Measurements from ENCODE around the gene NUP93.

Gene NUP93

GRCh38 chr16:56847173-56847910 lies 117.4 kb downstream of the NUP93 start:
- ChIA-PET POLR2A (no interaction called here), CTCF (interaction anchor here (0.6 to 0.8 kb wide), 3 partner anchors 12 to 117 kb away, joined by 3 to 4 read pairs (median 3); no protein-coding TSS in a partner anchor)
- H3K36me3 ChIP-seq (ENCODE audit: control insufficient read depth in 2 of 2, insufficient read depth in 1 of 2, low read length in 2 of 2): peaks cover 5 to 33% of the 10 kb centered on the region in 2 experiments; a peak in 2 of 3 replicates
- H3K27ac ChIP-seq (ENCODE audit: extremely low read depth, low read depth, low read length): no peak overlapping the region
- H3K4me3 ChIP-seq (ENCODE audit: low read depth, low read length): no peak overlapping the region
- no peak for TF ChIP-seq ZNF624 (tag by site-specific recombination; IDR thresholded peaks at IDR 0.05)
- no peak for TF ChIP-seq ZNF19 (tag by site-specific recombination; IDR thresholded peaks at IDR 0.05; ENCODE audit: low read depth)
- TF ChIP-seq PRDM1 (tag by site-specific recombination; IDR thresholded peaks at IDR 0.05): peak; percentile 60
- no peaks in the 10 kb centered on the region for H3K4me1 ChIP-seq (ENCODE audit: control insufficient read depth, insufficient read depth, low read length)
- no peaks in the 10 kb centered on the region for H3K9me3 ChIP-seq (ENCODE audit: control insufficient read depth, insufficient read depth, low read depth, low read length)

- no peak for TF ChIP-seq ZNF658 (tag by site-specific recombination; IDR thresholded peaks at IDR 0.05)
- no peak for TF ChIP-seq ZNF529 (tag by site-specific recombination; IDR thresholded peaks at IDR 0.05; ENCODE audit: insufficient replicate concordance)
- no peak for TF ChIP-seq WT1 (tag by site-specific recombination; IDR thresholded peaks at IDR 0.05)
- TF ChIP-seq ZNF157 (tag by site-specific recombination; IDR thresholded peaks at IDR 0.05): peak; percentile 58; the same call in 1 of the 2 replicates
- no peak for TF ChIP-seq ZNF530 (tag by site-specific recombination; IDR thresholded peaks at IDR 0.05; ENCODE audit: low read depth)
- ChIA-PET CTCF (interaction anchor here (0.6 to 1.6 kb wide), 5 partner anchors 10 to 56 kb away, joined by 3 to 5 read pairs (median 4); no protein-coding TSS in a partner anchor), POLR2A (no interaction called here)
- no peaks in the 10 kb centered on the region for H3K9me3 ChIP-seq (ENCODE audit: control insufficient read depth, insufficient read depth, low read depth, low read length)
- H3K27ac ChIP-seq (ENCODE audit: extremely low read depth, low read depth, low read length): no peak overlapping the region
- H3K4me1 ChIP-seq (ENCODE audit: control insufficient read depth, insufficient read depth, low read length): no peaks in the 10 kb centered on the region
- peaks cover 0 to 24% of the 10 kb centered on the region in 2 experiments; a peak in 2 of 3 replicates for H3K36me3 ChIP-seq (ENCODE audit: control insufficient read depth in 2 of 2, insufficient read depth in 1 of 2, low read length in 2 of 2)
- H3K4me3 ChIP-seq (ENCODE audit: low read depth, low read length): no peak overlapping the region
These were observed 118.4 kb downstream of the NUP93 start for GRCh38 chr16:56848029-56848936.

GRCh38 chr16:56848955-56849689 lies 119.2 kb downstream of the NUP93 start:
- CTCF ChIA-PET: interaction anchor here (0.6 to 1.6 kb wide), 3 partner anchors 11 to 56 kb away, joined by 3 to 5 read pairs (median 4); no protein-coding TSS in a partner anchor
- no peak overlapping the region for H3K4me3 ChIP-seq (ENCODE audit: low read depth, low read length)
- H3K27ac ChIP-seq (ENCODE audit: extremely low read depth, low read depth, low read length): no peak overlapping the region
- peaks cover 0 to 16% of the 10 kb centered on the region in 2 experiments; a peak in 2 of 3 replicates for H3K36me3 ChIP-seq (ENCODE audit: control insufficient read depth in 2 of 2, insufficient read depth in 1 of 2, low read length in 2 of 2)
- POLR2A ChIA-PET: no interaction called here
- no peaks in the 10 kb centered on the region for H3K4me1 ChIP-seq (ENCODE audit: control insufficient read depth, insufficient read depth, low read length)
- H3K9me3 ChIP-seq (ENCODE audit: control insufficient read depth, insufficient read depth, low read depth, low read length): no peaks in the 10 kb centered on the region
- peak; percentile 26; the same call in 1 of the 2 replicates for TF ChIP-seq ZBTB17 (tag by site-specific recombination; IDR thresholded peaks at IDR 0.05)
- no peak for TF ChIP-seq KLF16 (tag by site-specific recombination; IDR thresholded peaks at IDR 0.05)
- TF ChIP-seq ZBTB11 (tag by site-specific recombination; conservative IDR thresholded peaks at IDR 0.05; ENCODE audit: low read depth): no peak
- TF ChIP-seq ZBTB20 (tag by site-specific recombination; IDR thresholded peaks at IDR 0.05): peak; percentile 32; the same call in 1 of the 2 replicates
- TF ChIP-seq SP3 (tag by site-specific recombination; IDR thresholded peaks at IDR 0.05): no peak
- TF ChIP-seq ZNF510 (tag by site-specific recombination; IDR thresholded peaks at IDR 0.05; ENCODE audit: insufficient replicate concordance): no peak
- no peak for TF ChIP-seq AEBP2 (tag by site-specific recombination; IDR thresholded peaks at IDR 0.05; ENCODE audit: borderline replicate concordance)
- TF ChIP-seq ZNF639 (tag by site-specific recombination; IDR thresholded peaks at IDR 0.05): no peak
- no peak for TF ChIP-seq ZNF785 (tag by site-specific recombination; IDR thresholded peaks at IDR 0.05)
- TF ChIP-seq ZNF670 (tag by site-specific recombination; IDR thresholded peaks at IDR 0.05; ENCODE audit: low read depth): no peak
- TF ChIP-seq ZSCAN5A (tag by site-specific recombination; IDR thresholded peaks at IDR 0.05): no peak
- TF ChIP-seq GFI1B (tag by site-specific recombination; IDR thresholded peaks at IDR 0.05): no peak

Data from HEK293 (cell line).